Measurements from ENCODE around the gene TANC1.

The TANC1 gene

DNA sequence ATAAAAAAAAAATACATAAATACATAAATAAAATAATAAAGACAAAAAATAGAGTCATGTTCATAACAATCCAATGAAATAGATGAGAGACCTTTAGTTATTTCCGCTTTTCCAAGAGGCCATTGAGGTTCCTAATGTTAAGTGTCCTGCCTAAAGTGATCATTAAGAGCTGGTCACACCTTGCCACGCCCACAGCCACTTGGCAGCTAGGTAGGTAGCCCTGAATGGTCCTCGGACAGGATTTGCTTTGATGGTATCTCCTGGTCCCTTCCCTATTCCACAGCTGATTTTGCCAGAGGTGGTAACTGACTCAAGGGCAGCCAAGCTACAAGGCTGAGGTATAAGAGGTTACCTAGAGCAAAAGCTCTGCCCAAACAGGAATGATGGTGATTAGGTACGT lies 24.5 kb upstream of the TANC1 start:
- TF ChIP-seq, protein P1, sequence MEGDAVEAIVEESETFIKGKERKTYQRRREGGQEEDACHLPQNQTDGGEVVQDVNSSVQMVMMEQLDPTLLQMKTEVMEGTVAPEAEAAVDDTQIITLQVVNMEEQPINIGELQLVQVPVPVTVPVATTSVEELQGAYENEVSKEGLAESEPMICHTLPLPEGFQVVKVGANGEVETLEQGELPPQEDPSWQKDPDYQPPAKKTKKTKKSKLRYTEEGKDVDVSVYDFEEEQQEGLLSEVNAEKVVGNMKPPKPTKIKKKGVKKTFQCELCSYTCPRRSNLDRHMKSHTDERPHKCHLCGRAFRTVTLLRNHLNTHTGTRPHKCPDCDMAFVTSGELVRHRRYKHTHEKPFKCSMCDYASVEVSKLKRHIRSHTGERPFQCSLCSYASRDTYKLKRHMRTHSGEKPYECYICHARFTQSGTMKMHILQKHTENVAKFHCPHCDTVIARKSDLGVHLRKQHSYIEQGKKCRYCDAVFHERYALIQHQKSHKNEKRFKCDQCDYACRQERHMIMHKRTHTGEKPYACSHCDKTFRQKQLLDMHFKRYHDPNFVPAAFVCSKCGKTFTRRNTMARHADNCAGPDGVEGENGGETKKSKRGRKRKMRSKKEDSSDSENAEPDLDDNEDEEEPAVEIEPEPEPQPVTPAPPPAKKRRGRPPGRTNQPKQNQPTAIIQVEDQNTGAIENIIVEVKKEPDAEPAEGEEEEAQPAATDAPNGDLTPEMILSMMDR (conservative IDR thresholded peaks at IDR 0.05) = no peak
- H3K27ac ChIP-seq = no peak overlapping the region

DNA sequence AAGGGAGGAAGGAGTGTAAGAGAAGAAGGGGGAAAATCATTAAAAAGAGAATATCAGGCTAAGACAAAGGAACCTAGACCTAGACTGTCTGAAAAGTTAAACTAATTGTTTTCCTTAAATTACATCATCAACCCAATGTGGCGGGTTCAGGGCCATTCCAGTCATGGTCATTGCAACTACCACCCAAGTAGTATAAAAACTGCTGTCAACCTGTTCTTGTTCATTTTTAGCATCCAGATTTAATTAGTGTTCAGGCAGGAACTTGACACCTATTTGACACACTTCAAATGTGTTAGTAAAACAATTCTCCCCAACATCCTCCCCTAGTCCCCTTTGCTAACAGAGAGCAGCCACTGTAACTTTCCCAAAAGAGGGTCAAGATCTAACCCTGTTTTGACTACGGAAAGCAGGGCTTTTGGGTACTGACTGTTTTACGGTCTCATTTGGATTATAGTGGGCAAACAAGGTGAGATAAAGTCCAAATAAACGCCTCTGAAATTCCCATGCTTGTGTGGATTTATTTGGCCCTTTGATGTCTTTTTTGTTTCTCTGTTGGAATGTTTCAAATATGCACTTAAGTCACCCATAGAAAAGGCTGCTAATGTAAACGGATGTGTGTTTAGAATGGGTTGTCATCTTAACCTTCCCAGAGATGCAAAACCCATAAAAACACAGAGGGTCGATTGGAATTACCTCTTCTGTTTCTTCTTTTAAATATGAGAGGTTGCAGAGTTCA lies 19.3 kb upstream of the TANC1 start:
- TF ChIP-seq, protein P1 (conservative IDR thresholded peaks at IDR 0.05) = no peak
- no peak overlapping the region for H3K27ac ChIP-seq

DNA sequence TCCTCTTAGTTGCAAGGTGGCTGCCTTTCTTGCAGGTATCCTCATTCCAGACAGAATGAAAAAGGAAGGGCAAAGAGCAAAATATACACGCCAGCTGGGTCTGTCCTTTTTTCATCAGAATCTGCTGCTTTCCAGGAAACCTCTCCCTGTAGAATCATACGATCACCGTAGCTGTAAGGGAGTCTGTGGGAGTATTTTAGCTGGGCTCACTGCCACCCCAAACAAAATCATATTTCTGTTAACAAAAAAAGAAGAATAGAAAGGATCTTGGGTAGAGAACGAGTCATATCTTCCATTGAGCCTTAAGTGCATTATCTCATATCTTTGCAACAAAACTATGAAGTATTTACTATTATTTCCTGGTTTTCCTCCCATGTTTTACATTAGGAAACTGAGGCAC lies 15.0 kb upstream of the TANC1 start:
- TF ChIP-seq, protein P1 (conservative IDR thresholded peaks at IDR 0.05) = no peak

DNA sequence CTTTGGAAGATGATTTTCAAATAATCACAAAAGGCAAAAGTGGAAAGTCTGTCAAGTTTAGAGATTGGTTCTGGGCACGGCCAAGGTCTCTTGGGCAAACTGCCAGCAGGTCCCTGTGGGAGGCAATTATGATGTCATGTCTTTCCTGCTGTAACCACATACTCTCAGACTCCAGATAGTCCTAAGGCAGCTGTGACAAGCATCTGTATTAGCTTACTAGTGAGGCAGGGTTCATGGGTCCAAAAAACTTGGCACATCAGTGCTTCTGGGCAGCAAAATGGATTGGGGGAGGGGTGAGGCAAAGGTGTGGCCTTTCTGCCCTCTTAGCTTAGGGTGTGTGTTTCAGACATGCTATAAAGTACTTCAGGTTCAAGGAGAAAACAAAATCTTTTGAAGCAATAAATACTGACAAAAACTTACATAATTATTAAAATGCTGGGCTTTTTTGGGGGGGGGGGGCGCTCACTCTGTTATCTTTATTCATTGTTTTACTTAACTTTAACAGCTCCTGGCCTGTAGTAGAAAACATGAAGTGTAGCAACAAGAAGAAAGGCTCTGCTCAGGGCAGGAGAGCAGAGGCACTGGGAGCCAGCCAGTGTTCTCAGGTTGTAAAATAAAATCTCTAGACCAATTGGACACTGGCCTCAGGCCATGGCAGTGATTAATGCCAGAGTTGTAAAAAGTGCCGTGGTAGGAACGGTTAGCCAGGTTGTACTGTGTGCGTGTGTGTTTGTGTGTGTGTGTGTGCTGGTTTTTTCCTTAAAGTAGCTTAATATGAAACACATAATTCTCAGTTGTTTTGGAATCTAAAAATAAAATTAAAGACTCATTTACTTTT lies 14.3 kb upstream of the TANC1 start:
- peak overlapping the region; percentile 71 for H3K27ac ChIP-seq
- TF ChIP-seq, protein P1 (conservative IDR thresholded peaks at IDR 0.05) = no peak

More for the DNA sequence above, 15.0 kb upstream of the TANC1 start:
- H3K27ac ChIP-seq = peak overlapping the region; percentile 71

DNA sequence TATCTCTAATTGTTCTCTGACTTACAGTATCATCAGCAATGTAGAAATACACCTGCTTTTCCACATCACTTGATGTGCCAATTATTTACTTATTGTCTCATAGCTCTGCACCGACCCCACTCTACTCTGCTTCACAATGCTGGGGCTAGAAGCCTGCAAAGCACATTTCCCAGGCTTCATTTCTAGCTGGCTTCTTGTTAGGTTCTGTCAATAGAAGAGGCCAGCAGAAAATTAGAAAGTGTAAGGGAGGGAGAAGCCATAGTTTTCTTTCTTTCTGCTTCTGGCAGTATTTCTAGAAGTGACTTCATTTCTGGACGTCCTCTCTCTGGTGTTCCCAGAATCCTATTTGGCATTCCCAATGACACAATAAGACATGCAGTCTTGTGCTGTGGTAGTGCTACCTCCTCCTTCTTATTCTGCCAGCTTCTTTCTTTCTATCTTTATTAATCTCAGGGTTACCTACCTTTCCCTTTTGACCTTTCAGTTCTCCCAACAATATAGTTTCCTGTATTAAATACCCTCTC lies 12.5 kb upstream of the TANC1 start:
- no peak overlapping the region for H3K27ac ChIP-seq
- TF ChIP-seq, protein P1 (conservative IDR thresholded peaks at IDR 0.05) = no peak

DNA sequence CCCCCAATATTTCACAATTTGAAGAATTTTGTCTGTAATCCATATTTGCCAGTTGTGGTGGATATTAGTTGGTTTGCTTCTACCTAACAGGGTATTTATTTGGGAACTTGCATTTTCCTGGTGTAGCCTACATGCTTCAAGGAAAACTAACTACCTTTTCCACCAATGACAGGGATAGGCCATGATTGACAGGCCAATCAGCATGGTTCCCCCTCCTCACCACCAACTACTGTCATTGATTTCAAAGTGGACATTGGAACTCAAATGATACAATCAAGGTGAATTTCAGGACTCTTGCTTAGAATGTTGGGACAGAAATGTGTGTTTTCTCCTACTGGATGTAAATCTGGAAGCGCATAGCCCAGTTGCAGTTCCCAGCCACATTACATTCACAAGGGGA lies 10.1 kb upstream of the TANC1 start:
- TF ChIP-seq, protein P1 (conservative IDR thresholded peaks at IDR 0.05) = no peak
- no peak overlapping the region for H3K27ac ChIP-seq

DNA sequence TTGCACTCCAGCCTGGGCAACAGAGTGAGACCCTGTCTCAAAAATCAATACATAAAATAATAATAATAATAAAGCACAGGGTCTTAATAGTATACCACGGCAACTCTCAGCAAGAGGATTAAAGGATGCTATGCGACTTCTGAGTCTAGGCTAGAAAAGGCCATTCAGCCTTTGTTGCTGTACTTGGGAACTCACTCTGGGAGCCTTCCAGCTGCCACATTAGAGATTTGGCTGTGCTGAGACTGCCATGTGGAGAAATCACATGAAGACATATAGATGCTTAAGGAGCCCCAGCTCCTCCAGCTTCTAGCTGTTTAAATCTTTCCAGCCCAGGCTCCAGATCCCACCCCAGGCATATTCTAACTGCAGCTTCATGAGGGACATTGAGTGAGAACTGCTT lies 8.2 kb upstream of the TANC1 start:
- no peak overlapping the region for H3K27ac ChIP-seq
- TF ChIP-seq, protein P1 (conservative IDR thresholded peaks at IDR 0.05) = no peak

Data from VCaP (cell line).